ENCODE data around the gene PARD6A. TPM values are rescaled to one million over a fixed set of nuclear protein-coding genes. Genes with fewer than 3 reads are reported as not detected.

PARD6A gene
- total RNA-seq, 1 experiment from 2014 or later: 7.1 TPM

DNA sequence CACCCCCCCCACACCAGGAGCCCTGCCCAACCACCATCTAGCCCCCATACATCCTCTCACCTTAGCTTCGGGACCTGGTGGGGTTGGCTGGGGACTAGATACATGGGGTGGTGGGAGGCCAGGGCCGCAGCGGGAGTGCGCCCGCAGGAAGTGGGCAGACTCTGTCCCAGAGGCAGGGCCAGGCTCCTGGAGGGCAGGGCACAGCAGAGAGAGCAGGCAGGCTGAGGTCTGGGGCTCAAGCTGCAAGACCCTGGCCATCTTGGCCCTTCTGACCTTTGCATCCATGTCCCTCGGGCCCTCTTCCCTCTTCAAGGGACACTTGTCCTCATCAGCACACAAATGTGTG lies 3.1 kb downstream of the PARD6A start:
- Mint-ChIP-seq H3K27me3 (ENCODE audit: insufficient read depth, unreplicated experiment) (no peaks in the 10 kb centered on the region), H3K9me3 (ENCODE audit: unreplicated experiment) (no peaks in the 10 kb centered on the region), H3K4me1 (ENCODE audit: low read depth, unreplicated experiment) (no peaks in the 10 kb centered on the region), H3K27ac (ENCODE audit: unreplicated experiment) (no peak overlapping the region), H3K4me3 (ENCODE audit: unreplicated experiment) (no peak overlapping the region), H3K36me3 (ENCODE audit: insufficient read depth, unreplicated experiment) (peaks cover 37% of the 10 kb centered on the region)
- Histone ChIP-seq H3K27me3 (replicated peaks; ENCODE audit: control insufficient read depth, insufficient read depth, low read length) (no peaks in the 10 kb centered on the region), H3K4me1 (peaks cover 15% of the 10 kb centered on the region), H3K4me3 (ENCODE audit: low read depth, low read length) (no peak overlapping the region), H3K9me3 (no peaks in the 10 kb centered on the region), H3K36me3 (ENCODE audit: control insufficient read depth, insufficient read depth, low read length) (no peaks in the 10 kb centered on the region)
- intact Hi-C loops (cut with micrococcal nuclease; ENCODE audit: unreplicated experiment): no loop called here
- BruUV-seq (replicated peaks): no TSS peak
- TF ChIP-seq CTCF (IDR thresholded peaks at IDR 0.05; ENCODE audit: insufficient read depth in 1 of 2, low read depth in 1 of 2, low read length in 1 of 2, severe bottlenecking in 1 of 2, unreplicated experiment in 1 of 2): no peak
- peak in 1 of 2 experiments; percentile 33 for DNase-seq
- ChIA-PET CTCF (interaction anchor here (0.9 to 6.3 kb wide), 3 partner anchors 143 to 202 kb away, joined by 3 to 60 read pairs (median 8); no protein-coding TSS in a partner anchor), POLR2A (no interaction called here)

- H3K4me1 ChIP-seq: peaks cover 11% of the 10 kb centered on the region
- H3K9me3 ChIP-seq: no peaks in the 10 kb centered on the region
- H3K27me3 Mint-ChIP-seq (ENCODE audit: insufficient read depth, unreplicated experiment): no peaks in the 10 kb centered on the region
- no peak overlapping the region for H3K4me3 Mint-ChIP-seq (ENCODE audit: unreplicated experiment)
- CTCF ChIA-PET: interaction anchor here (0.9 to 6.3 kb wide), 3 partner anchors 143 to 201 kb away, joined by 3 to 60 read pairs (median 8); no protein-coding TSS in a partner anchor
- no peaks in the 10 kb centered on the region for H3K27me3 ChIP-seq (replicated peaks; ENCODE audit: control insufficient read depth, insufficient read depth, low read length)
- TF ChIP-seq CTCF (IDR thresholded peaks at IDR 0.05; ENCODE audit: insufficient read depth in 1 of 2, low read depth in 1 of 2, low read length in 1 of 2, severe bottlenecking in 1 of 2, unreplicated experiment in 1 of 2): no peak
- no peaks in the 10 kb centered on the region for H3K36me3 ChIP-seq (ENCODE audit: control insufficient read depth, insufficient read depth, low read length)
- no TSS peak for BruUV-seq (replicated peaks)
- DNase-seq: peak in 1 of 2 experiments; percentile 19
- H3K9me3 Mint-ChIP-seq (ENCODE audit: unreplicated experiment): no peaks in the 10 kb centered on the region
- no peaks in the 10 kb centered on the region for H3K4me1 Mint-ChIP-seq (ENCODE audit: low read depth, unreplicated experiment)
- POLR2A ChIA-PET: no interaction called here
- peaks cover 33% of the 10 kb centered on the region for H3K36me3 Mint-ChIP-seq (ENCODE audit: insufficient read depth, unreplicated experiment)
- intact Hi-C loops (cut with micrococcal nuclease; ENCODE audit: unreplicated experiment): no loop called here
- H3K4me3 ChIP-seq (ENCODE audit: low read depth, low read length): no peak overlapping the region
- no peak overlapping the region for H3K27ac Mint-ChIP-seq (ENCODE audit: unreplicated experiment)
These were observed 3.5 kb downstream of the PARD6A start for GRCh38 chr16:67664258-67664657.

DNA sequence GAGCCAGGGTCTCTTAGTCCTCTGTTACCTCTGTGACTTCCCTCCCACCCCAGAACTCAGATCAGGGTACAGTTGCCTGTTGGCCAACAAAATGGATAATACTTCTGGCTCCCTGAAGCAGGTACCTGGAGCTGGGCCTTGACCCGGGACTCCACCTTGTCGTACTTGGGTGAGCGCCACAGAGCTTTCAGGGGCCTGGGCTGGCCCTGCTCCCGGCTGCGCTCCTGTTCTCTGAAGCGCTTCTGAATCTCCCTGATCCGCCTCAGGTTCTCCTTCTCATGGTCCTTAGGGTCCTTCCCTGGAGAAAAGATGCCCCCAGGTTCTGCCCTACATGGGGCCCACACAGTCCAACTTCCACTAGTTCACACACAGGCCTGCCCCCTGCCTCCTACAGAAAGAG lies 4.1 kb downstream of the PARD6A start:
- no peaks in the 10 kb centered on the region for H3K27me3 Mint-ChIP-seq (ENCODE audit: insufficient read depth, unreplicated experiment)
- Histone ChIP-seq H3K27me3 (replicated peaks; ENCODE audit: control insufficient read depth, insufficient read depth, low read length) (no peaks in the 10 kb centered on the region), H3K4me1 (peaks cover 10% of the 10 kb centered on the region), H3K9me3 (no peaks in the 10 kb centered on the region), H3K36me3 (ENCODE audit: control insufficient read depth, insufficient read depth, low read length) (no peaks in the 10 kb centered on the region), H3K4me3 (ENCODE audit: low read depth, low read length) (no peak overlapping the region)
- ChIA-PET CTCF (interaction anchor here (0.6 to 6.3 kb wide), 3 partner anchors 55 to 144 kb away, joined by 3 to 60 read pairs (median 4); partner anchors contain the start of gene RANBP10), POLR2A (no interaction called here)
- no peak overlapping the region for H3K27ac Mint-ChIP-seq (ENCODE audit: unreplicated experiment)
- TF ChIP-seq CTCF (IDR thresholded peaks at IDR 0.05; ENCODE audit: insufficient read depth in 1 of 2, low read depth in 1 of 2, low read length in 1 of 2, severe bottlenecking in 1 of 2, unreplicated experiment in 1 of 2): no peak
- H3K9me3 Mint-ChIP-seq (ENCODE audit: unreplicated experiment): no peaks in the 10 kb centered on the region
- intact Hi-C loops (cut with micrococcal nuclease; ENCODE audit: unreplicated experiment): no loop called here
- H3K4me3 Mint-ChIP-seq (ENCODE audit: unreplicated experiment): no peak overlapping the region
- peaks cover 27% of the 10 kb centered on the region for H3K36me3 Mint-ChIP-seq (ENCODE audit: insufficient read depth, unreplicated experiment)
- BruUV-seq (replicated peaks): no TSS peak
- DNase-seq: no peak
- H3K4me1 Mint-ChIP-seq (ENCODE audit: low read depth, unreplicated experiment): no peaks in the 10 kb centered on the region
